HL-60 (cell line): ENCODE results near the gene XPO1.

Source experiments
- CTCF ChIP-seq: IDR thresholded peaks from one replicate; pipeline ENCODE4 v1.5.1; 2011; ENCODE audit warnings: low read length, control low read depth, inconsistent platforms; ENCODE audit not compliant: insufficient read depth
- POLR2AphosphoS5 ChIP-seq: IDR thresholded peaks from 2 replicates; pipeline ENCODE4 v1.6.1; 2012; ENCODE audit warnings: low read depth
- REST ChIP-seq: IDR thresholded peaks from 2 replicates; pipeline ENCODE4 v1.6.1; 2012; ENCODE audit warnings: low read depth; ENCODE audit not compliant: insufficient replicate concordance
- SPI1 ChIP-seq: IDR thresholded peaks from 2 replicates; pipeline ENCODE4 v1.6.1; 2012; ENCODE audit warnings: low read depth, mild to moderate bottlenecking, borderline replicate concordance

- no peak for TF ChIP-seq CTCF
- no peak for TF ChIP-seq REST
- TF ChIP-seq POLR2AphosphoS5, result no peak
- no peak for TF ChIP-seq SPI1
These were observed 102.1 kb downstream of the XPO1 start for GRCh38 chr2:61436092-61436491.
